ENCODE data around the gene DRG2. TPM values are rescaled to one million over a fixed set of nuclear protein-coding genes. Genes with fewer than 3 reads are reported as not detected.

DRG2 gene
- total and polyA plus RNA-seq, 2 of the 8 experiments (the other 6 are each of a cell fraction or from before 2014, with no cell fraction given): 44.6 to 47.8 TPM

DNA sequence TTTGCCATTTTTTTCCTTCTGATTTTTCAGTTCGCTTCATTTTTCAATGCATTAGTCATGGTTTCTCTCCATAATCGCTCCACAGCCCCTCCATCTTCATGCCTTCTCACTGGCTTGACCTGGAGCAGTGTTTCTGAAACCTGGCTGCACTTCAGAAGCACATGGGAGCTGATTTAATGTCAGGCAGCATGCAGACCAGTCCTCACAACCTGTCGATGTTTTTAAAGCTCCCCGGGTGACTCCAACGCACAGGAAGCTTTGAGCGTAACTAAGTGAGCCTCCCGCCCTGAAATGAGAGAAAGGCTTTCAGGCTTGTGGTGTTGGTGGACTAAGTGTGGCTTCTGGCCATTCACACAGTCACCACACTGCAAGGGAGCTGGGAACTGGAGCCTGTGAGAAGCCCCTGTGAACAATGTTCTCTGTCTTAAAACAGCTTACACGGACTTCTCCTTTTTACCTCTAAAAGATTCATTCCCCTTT is 16.8 kb upstream of the DRG2 start (continued):
- TF ChIP-seq CHD7 (IDR thresholded peaks at IDR 0.05; ENCODE audit: insufficient replicate concordance, low read length): no peak
- no peak for TF ChIP-seq HDAC2 (IDR thresholded peaks at IDR 0.05; ENCODE audit: borderline replicate concordance in 1 of 2, low read depth in 2 of 2, low read length in 2 of 2)
- TF ChIP-seq, protein P1, sequence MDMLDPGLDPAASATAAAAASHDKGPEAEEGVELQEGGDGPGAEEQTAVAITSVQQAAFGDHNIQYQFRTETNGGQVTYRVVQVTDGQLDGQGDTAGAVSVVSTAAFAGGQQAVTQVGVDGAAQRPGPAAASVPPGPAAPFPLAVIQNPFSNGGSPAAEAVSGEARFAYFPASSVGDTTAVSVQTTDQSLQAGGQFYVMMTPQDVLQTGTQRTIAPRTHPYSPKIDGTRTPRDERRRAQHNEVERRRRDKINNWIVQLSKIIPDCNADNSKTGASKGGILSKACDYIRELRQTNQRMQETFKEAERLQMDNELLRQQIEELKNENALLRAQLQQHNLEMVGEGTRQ (IDR thresholded peaks at IDR 0.05; ENCODE audit: low read length): no peak
- no peak for TF ChIP-seq SIRT6 (IDR thresholded peaks at IDR 0.05; ENCODE audit: low read length)
- no peak for TF ChIP-seq GTF2F1 (IDR thresholded peaks at IDR 0.05; ENCODE audit: borderline replicate concordance, low read depth, low read length)
- TF ChIP-seq RNF2 (IDR thresholded peaks at IDR 0.05; ENCODE audit: borderline replicate concordance, low read depth, low read length, missing control alignments, poor library complexity, severe bottlenecking): no peak
- TF ChIP-seq POLR2AphosphoS5 (IDR thresholded peaks at IDR 0.05; ENCODE audit: low read depth, low read length): no peak
- no peak for TF ChIP-seq EP300 (IDR thresholded peaks at IDR 0.05; ENCODE audit: borderline replicate concordance in 1 of 2, low read depth in 2 of 2, low read length in 2 of 2)
- no peak for TF ChIP-seq POU5F1 (IDR thresholded peaks at IDR 0.05; ENCODE audit: low read depth, low read length)
